ENCODE measurements around the gene SNAP47.

DNA sequence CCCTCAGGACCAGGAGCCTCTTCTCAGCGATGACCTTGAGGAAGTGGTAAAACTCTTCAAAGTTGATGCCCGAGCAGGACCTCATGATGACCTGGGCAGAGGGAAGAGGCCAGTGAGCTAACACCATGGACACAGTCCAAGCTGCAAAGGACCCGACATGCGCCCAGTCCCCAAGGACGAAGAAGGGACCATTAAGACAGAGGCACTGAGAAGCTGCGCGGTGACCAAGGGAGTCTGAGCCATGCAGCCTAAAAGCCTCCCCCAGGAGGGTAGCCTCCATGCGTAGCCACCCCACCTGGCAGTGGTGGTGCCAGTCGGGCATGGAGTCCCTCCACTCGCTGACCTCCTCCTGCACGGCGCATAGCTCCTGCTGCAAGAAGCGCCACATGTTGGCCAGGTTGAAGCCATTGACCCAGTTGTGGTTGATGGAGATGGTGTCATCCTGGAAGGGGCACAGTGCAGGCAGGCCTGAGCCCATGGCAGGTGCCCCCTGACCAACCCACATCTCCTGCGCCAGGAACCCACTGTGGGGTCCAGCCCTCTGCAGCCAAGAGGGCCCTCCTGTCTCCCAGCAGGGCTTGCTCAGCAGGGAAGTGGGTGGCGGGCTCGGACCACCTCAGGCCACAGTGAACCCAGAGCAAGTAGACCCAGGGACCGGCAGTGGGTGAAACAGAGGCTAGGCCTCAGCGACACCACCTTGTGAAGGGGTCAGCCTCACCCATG lies 2.5 kb upstream of the SNAP47 start:
- TF ChIP-seq POLR2A (IDR thresholded peaks at IDR 0.05): no peak
- TF ChIP-seq, protein P1, sequence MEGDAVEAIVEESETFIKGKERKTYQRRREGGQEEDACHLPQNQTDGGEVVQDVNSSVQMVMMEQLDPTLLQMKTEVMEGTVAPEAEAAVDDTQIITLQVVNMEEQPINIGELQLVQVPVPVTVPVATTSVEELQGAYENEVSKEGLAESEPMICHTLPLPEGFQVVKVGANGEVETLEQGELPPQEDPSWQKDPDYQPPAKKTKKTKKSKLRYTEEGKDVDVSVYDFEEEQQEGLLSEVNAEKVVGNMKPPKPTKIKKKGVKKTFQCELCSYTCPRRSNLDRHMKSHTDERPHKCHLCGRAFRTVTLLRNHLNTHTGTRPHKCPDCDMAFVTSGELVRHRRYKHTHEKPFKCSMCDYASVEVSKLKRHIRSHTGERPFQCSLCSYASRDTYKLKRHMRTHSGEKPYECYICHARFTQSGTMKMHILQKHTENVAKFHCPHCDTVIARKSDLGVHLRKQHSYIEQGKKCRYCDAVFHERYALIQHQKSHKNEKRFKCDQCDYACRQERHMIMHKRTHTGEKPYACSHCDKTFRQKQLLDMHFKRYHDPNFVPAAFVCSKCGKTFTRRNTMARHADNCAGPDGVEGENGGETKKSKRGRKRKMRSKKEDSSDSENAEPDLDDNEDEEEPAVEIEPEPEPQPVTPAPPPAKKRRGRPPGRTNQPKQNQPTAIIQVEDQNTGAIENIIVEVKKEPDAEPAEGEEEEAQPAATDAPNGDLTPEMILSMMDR (IDR thresholded peaks at IDR 0.05): no peak

Measured in body of pancreas (tissue), 4 donors.